Astrocyte (in vitro differentiated cells and primary cell): Measurements from ENCODE around the gene MYO16. TPM values are rescaled to one million over a fixed set of nuclear protein-coding genes. Genes with fewer than 3 reads are reported as not detected.

Experiments
- DNase-seq: peaks from one replicate; pipeline ENCODE4 v3.0.0-alpha.2; 2010; ENCODE audit warnings: low read depth
- FAIRE-seq: peaks from 2 replicates; lab custom pipeline; 2011; peaks lifted over from hg19 to GRCh38; lab: Jason Lieb, UNC
- H2AFZ ChIP-seq: 2 replicates; pipeline ENCODE4 v1.6.0; 2012; ENCODE audit warnings: low read depth, low read length, inconsistent platforms
- H3K27ac ChIP-seq: 2 replicates; pipeline ENCODE4 v1.5.1; 2011; ENCODE audit warnings: low read depth, low read length, inconsistent platforms
- H3K27me3 ChIP-seq: 2 replicates; pipeline ENCODE4 v1.6.0; 2011; ENCODE audit warnings: low read length, inconsistent platforms; ENCODE audit not compliant: insufficient read depth
- H3K36me3 ChIP-seq: 2 replicates; pipeline ENCODE4 v1.5.1; 2011; ENCODE audit warnings: low read length, inconsistent platforms; ENCODE audit not compliant: insufficient read depth
- H3K4me1 ChIP-seq: 2 replicates; pipeline ENCODE4 v1.5.1; 2011; ENCODE audit warnings: low read length, inconsistent platforms; ENCODE audit not compliant: insufficient read depth
- H3K4me2 ChIP-seq: 2 replicates; pipeline ENCODE4 v1.6.0; 2012; ENCODE audit warnings: low read length, inconsistent platforms
- H3K4me3 ChIP-seq: 2 replicates; pipeline ENCODE4 v1.5.1; 2011; ENCODE audit warnings: low read depth, mild to moderate bottlenecking, low read length, inconsistent platforms; ENCODE audit not compliant: insufficient read depth
- H3K79me2 ChIP-seq: 2 replicates; pipeline ENCODE4 v1.6.0; 2012; ENCODE audit warnings: mild to moderate bottlenecking, low read length, inconsistent platforms; ENCODE audit not compliant: insufficient read depth
- H3K9ac ChIP-seq: 2 replicates; pipeline ENCODE4 v1.6.0; 2012; ENCODE audit warnings: mild to moderate bottlenecking, low read length, inconsistent platforms
- H3K9me3 ChIP-seq: 2 replicates; pipeline ENCODE4 v1.5.1; 2012; ENCODE audit warnings: low read depth, mild to moderate bottlenecking, low read length, inconsistent platforms; ENCODE audit not compliant: insufficient read depth
- H4K20me1 ChIP-seq: 2 replicates; pipeline ENCODE4 v1.6.0; 2012; ENCODE audit warnings: low read length, inconsistent platforms; ENCODE audit not compliant: insufficient read depth
- H3K27ac Mint-ChIP-seq: one replicate; pipeline ENCODE4 v1.8.0; 2021; ENCODE audit warnings: mild to moderate bottlenecking, mixed read lengths; ENCODE audit not compliant: unreplicated experiment
- H3K27me3 Mint-ChIP-seq: one replicate; pipeline ENCODE4 v1.8.0; 2021; ENCODE audit warnings: low read depth, mixed read lengths; ENCODE audit not compliant: unreplicated experiment
- H3K36me3 Mint-ChIP-seq: one replicate; pipeline ENCODE4 v1.8.0; 2021; ENCODE audit warnings: low read depth, mixed read lengths; ENCODE audit not compliant: unreplicated experiment
- H3K4me1 Mint-ChIP-seq: one replicate; pipeline ENCODE4 v1.8.0; 2021; ENCODE audit warnings: low read depth, mixed read lengths; ENCODE audit not compliant: unreplicated experiment
- H3K4me3 Mint-ChIP-seq: one replicate; pipeline ENCODE4 v1.8.0; 2021; ENCODE audit warnings: mild to moderate bottlenecking, moderate library complexity, mixed read lengths; ENCODE audit not compliant: unreplicated experiment
- H3K9me3 Mint-ChIP-seq: one replicate; pipeline ENCODE4 v1.8.0; 2021; ENCODE audit warnings: mild to moderate bottlenecking, mixed read lengths; ENCODE audit not compliant: unreplicated experiment
- EZH2 ChIP-seq: IDR thresholded peaks from 2 replicates; pipeline ENCODE4 v1.6.1; 2012; ENCODE audit warnings: mild to moderate bottlenecking, low read length, inconsistent platforms; ENCODE audit not compliant: insufficient read depth
- total RNA-seq: library from RNA; stranded (reverse); gene quantifications from 2 replicates; pipeline ENCODE4 v1.2.1, GENCODE V29; 2021
- TF ChIP-seq, protein P1 (sequence below): IDR thresholded peaks from 2 replicates; pipeline ENCODE4 v1.5.1; 2011; ENCODE audit warnings: low read depth, mild to moderate bottlenecking, inconsistent platforms, low read length, moderate library complexity; ENCODE audit not compliant: insufficient read depth

The MYO16 gene
- total RNA-seq, 1 donor from 2014 or later, result 0.14 TPM

DNA sequence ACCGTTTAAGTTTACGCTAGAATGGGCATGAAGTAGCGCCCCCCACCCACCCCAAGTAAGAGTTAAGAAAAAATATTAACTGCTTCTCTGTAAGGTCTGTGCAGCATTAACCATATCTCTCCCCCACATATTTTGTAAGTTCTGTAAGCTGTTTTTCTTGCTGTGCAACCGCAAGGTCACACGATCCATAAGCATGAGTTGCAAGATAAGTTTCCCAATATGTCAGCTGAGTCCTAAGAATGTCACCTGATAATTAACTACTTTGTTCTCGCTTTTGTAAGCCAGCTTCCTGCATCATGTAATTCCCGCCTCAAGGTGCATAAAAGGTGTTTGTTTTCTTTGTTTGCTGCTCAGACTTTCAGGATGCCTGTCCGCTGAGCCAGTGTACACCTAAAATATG is 187.0 kb downstream of the MYO16 start:
- Mint-ChIP-seq H3K4me3 (no peak overlapping the region), H3K4me1 (no peaks in the 10 kb centered on the region), H3K27me3 (no peaks in the 10 kb centered on the region), H3K36me3 (no peaks in the 10 kb centered on the region), H3K27ac (no peak overlapping the region), H3K9me3 (no peaks in the 10 kb centered on the region)
- Histone ChIP-seq H3K4me1 (no peaks in the 10 kb centered on the region), H4K20me1 (no peaks in the 10 kb centered on the region), H3K9me3 (no peaks in the 10 kb centered on the region), H3K4me2 (no peak overlapping the region), H3K9ac (no peak overlapping the region), H2AFZ (no peak overlapping the region), H3K79me2 (no peaks in the 10 kb centered on the region), H3K36me3 (no peaks in the 10 kb centered on the region), H3K27ac (no peak overlapping the region), H3K27me3 (no peaks in the 10 kb centered on the region), H3K4me3 (no peak overlapping the region)
- TF ChIP-seq EZH2, result no peak
- TF ChIP-seq, protein P1, sequence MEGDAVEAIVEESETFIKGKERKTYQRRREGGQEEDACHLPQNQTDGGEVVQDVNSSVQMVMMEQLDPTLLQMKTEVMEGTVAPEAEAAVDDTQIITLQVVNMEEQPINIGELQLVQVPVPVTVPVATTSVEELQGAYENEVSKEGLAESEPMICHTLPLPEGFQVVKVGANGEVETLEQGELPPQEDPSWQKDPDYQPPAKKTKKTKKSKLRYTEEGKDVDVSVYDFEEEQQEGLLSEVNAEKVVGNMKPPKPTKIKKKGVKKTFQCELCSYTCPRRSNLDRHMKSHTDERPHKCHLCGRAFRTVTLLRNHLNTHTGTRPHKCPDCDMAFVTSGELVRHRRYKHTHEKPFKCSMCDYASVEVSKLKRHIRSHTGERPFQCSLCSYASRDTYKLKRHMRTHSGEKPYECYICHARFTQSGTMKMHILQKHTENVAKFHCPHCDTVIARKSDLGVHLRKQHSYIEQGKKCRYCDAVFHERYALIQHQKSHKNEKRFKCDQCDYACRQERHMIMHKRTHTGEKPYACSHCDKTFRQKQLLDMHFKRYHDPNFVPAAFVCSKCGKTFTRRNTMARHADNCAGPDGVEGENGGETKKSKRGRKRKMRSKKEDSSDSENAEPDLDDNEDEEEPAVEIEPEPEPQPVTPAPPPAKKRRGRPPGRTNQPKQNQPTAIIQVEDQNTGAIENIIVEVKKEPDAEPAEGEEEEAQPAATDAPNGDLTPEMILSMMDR, result no peak
- FAIRE-seq (no peak), DNase-seq (no peak)

DNA sequence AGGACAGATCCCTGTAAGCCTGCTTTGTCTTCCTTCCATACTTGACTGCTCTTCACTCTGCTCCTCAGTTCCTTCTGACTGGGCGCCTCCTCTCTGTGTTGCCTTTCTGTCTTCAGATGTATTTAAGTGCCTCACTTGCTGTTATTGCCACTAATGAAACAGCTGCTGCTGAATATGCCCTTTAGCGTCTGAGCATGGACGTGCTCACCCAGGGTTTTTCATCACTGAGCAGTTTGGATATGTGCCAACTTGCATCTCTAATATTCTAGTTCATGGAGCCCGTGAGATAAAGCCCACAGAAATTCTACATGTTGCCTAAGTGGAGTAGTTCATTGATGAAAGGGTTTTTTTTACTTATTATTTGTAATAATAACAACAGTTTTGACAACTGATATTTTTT is 198.2 kb downstream of the MYO16 start:
- Mint-ChIP-seq H3K4me3 (no peak overlapping the region), H3K36me3 (no peaks in the 10 kb centered on the region), H3K27me3 (no peaks in the 10 kb centered on the region), H3K4me1 (no peaks in the 10 kb centered on the region), H3K9me3 (peaks cover 4% of the 10 kb centered on the region), H3K27ac (no peak overlapping the region)
- FAIRE-seq (no peak), DNase-seq (no peak)
- Histone ChIP-seq H4K20me1 (no peaks in the 10 kb centered on the region), H3K4me1 (no peaks in the 10 kb centered on the region), H3K36me3 (no peaks in the 10 kb centered on the region), H3K4me2 (no peak overlapping the region), H3K4me3 (no peak overlapping the region), H3K27ac (no peak overlapping the region), H3K79me2 (no peaks in the 10 kb centered on the region), H2AFZ (no peak overlapping the region), H3K9ac (no peak overlapping the region), H3K9me3 (no peaks in the 10 kb centered on the region), H3K27me3 (no peaks in the 10 kb centered on the region)
- TF ChIP-seq, protein P1, result no peak
- TF ChIP-seq EZH2, result no peak

DNA sequence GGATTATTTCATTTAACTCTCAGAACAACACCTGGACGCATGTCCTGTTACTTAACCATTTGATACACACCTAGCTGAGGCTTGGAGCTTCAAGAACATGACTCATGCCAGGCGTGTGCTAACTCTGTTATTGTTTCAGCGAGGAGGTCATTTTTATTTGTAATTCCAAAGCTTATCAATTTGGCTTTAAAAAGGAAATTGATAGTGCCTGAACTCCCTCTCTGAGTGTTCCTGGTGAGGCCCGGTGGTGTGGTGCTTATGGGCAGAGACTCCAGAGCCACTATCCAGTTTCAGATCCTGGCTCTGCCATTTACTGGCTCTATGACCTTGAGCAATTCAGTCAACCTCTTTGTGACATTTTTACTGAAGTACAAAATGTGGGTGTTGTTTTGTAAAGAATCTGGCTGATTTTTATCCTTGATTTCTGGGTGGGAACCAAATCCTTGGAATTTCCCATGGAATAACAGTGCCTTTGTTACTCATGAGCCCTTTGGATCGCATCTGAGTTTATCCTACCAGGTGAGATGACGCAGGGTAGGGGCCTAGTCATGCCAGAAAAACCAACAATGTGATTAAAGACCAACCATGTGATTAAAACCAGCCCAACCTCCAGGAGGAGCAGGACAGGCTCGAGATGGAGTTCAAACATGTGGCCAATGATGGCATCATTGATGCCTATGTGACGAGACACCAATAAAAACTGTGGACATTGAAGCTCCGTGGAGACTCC is 198.8 kb downstream of the MYO16 start:
- DNase-seq, result no peak
- no peak for FAIRE-seq
- Mint-ChIP-seq H3K36me3 (no peaks in the 10 kb centered on the region), H3K27ac (no peak overlapping the region), H3K4me1 (no peaks in the 10 kb centered on the region), H3K9me3 (peaks cover 4% of the 10 kb centered on the region), H3K27me3 (no peaks in the 10 kb centered on the region), H3K4me3 (no peak overlapping the region)
- no peak overlapping the region for H3K4me2 ChIP-seq
- H2AFZ ChIP-seq, result no peak overlapping the region
- H3K9ac ChIP-seq, result no peak overlapping the region
- no peaks in the 10 kb centered on the region for H4K20me1 ChIP-seq
- TF ChIP-seq EZH2, result no peak
- TF ChIP-seq, protein P1, result no peak
- H3K27ac ChIP-seq, result no peak overlapping the region
- no peaks in the 10 kb centered on the region for H3K27me3 ChIP-seq
- H3K4me1 ChIP-seq, result no peaks in the 10 kb centered on the region
- H3K4me3 ChIP-seq, result no peak overlapping the region
- no peaks in the 10 kb centered on the region for H3K36me3 ChIP-seq
- H3K79me2 ChIP-seq, result no peaks in the 10 kb centered on the region
- H3K9me3 ChIP-seq, result no peaks in the 10 kb centered on the region
